ENCODE results near the gene RIN3.

Gene RIN3

GRCh38 chr14:92651758-92652406, 138.3 kb downstream of the RIN3 start:
- DNase-seq: no peak

GRCh38 chr14:92652413-92653151, 139.0 kb downstream of the RIN3 start:
- no peak for DNase-seq

- DNase-seq: no peak
Observed at GRCh38 chr14:92653162-92653651, 139.6 kb downstream of the RIN3 start.

GRCh38 chr14:92654239-92654901, 140.8 kb downstream of the RIN3 start:
- no peak for DNase-seq

GRCh38 chr14:92655419-92656201, 142.0 kb downstream of the RIN3 start:
- no peak for DNase-seq

GRCh38 chr14:92656306-92657081, 142.9 kb downstream of the RIN3 start:
- DNase-seq: no peak

GRCh38 chr14:92657457-92658142, 144.0 kb downstream of the RIN3 start:
- DNase-seq: no peak

- DNase-seq: no peak
Observed at GRCh38 chr14:92658160-92658559, 144.6 kb downstream of the RIN3 start.

GRCh38 chr14:92658684-92659083, 145.1 kb downstream of the RIN3 start:
- no peak for DNase-seq

- DNase-seq: no peak
Observed at GRCh38 chr14:92659765-92660561, 146.4 kb downstream of the RIN3 start.

GRCh38 chr14:92660571-92660970, 147.0 kb downstream of the RIN3 start:
- no peak for DNase-seq

- no peak for DNase-seq
Observed at GRCh38 chr14:92663049-92663448, 149.5 kb downstream of the RIN3 start.

- DNase-seq: no peak
Observed at GRCh38 chr14:92665661-92666110, 152.1 kb downstream of the RIN3 start.

GRCh38 chr14:92666251-92666650, 152.7 kb downstream of the RIN3 start:
- DNase-seq: no peak

- no peak for DNase-seq
Observed at GRCh38 chr14:92668276-92668973, 154.8 kb downstream of the RIN3 start.

- no peak for DNase-seq
Observed at GRCh38 chr14:92670160-92670559, 156.6 kb downstream of the RIN3 start.

- no peak for DNase-seq
Observed at GRCh38 chr14:92670643-92671366, 157.2 kb downstream of the RIN3 start.

GRCh38 chr14:92673601-92674150, 160.1 kb downstream of the RIN3 start:
- DNase-seq: no peak

GRCh38 chr14:92675421-92675820, 161.8 kb downstream of the RIN3 start:
- no peak for DNase-seq

Measured in NCI-H187 (cell line).